Activated CD4-positive, alpha-beta T cell treated with anti-CD3 and anti-CD28 coated beads for 4 hours (primary cell): Measurements from ENCODE around the gene GALNT5.
"Not testable (repeated sequence)": the region's sequence is repeated elsewhere in the genome, so short reads cannot be mapped to it uniquely, and the experiment has no call there.

Source experiments
- DNase-seq, 2 donors: peaks; one replicate each; pipeline ENCODE4 v3.0.0-alpha.2; 2020

Gene GALNT5

DNA sequence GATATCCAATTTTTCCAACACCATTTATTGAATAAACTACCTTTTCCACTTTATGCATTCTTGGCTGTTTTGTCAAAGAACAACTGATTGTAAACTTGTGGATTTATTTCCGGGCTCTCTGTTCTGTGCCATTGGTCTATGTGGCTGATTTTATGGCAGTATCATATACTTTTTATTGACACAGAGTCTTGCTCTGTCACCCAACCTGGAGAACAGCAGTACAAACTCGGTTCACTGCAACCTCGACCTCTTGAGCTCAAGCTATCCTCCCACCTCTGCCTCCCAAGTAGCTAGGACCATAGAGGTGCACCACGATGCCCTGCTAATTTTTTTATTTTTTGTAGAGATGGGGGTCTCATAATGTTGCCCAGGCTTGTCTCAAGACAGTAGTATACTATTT lies 6.7 kb upstream of the GALNT5 start:
- no peak for DNase-seq

DNA sequence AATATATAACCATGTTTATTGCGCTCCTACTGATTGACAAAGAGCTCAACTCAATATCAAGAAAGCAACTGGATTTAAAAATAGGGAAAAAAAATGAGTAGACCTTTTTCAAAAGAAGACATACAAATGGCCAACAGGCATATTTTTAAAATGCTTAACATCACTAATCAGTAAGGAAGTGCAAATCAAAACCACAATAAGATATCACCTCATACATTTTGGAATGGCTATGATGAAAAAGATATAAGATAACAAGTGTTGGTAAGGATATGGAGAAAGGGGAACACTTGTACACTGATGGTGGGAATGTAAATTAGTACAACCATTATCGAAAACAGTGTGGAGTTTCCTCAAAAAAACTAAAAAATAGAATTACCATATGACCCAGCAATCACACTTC lies 5.6 kb upstream of the GALNT5 start:
- DNase-seq: no peak

DNA sequence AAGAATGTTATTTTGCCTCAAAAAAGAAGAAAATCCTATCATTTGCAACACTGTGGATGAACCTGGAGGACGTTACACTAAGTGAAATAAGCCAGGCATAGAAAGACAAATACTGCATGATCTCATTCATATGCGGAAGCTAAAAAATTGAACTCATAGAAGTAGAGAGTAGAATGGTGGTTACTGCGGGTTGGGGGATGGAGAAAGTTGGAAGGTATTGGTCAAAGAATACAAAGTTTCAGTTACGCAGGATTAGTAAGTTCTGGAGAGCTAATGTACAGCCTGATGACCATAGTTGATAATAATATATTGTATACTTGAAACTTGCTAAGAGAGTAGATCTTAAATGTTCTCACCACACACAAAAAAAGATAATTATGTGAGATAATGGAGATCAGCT lies 5.0 kb upstream of the GALNT5 start:
- DNase-seq: no peak

DNA sequence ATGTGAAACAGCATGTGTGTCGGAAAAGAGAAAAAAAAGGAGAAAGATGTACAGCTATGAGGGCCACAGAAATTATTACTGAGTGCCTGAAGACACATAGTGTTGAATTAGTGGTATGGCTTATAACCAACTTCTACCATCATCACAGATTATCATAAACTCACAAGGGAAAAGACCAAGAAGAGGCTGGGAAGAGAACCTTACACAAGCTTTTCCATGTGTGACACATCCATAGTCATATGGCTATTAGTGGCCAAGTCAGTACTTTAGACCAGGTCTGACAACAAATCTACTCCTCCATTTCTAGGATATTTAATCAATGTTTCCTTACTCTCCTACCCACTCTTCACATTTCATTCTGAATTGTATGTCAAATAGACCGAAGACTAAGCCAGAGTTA lies 3.5 kb upstream of the GALNT5 start:
- no peak for DNase-seq

DNA sequence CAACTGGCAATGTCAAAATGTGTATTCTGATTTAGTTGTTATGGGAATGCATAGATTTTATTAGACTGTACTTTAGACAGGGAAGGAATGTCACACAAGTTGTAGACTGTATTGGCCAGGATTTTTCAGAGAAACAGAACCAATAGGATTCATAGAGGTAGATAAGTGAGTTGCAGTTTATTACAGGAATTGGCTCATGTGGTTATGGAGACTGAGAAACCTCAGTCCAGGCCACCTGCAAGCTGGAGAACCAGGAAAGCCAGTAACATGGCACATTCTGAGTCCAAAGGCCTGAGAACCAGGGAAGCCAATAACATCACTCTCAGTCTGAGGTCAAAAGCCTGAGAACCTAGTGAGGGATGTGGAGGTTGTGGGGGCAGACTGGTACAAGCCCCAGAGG lies 1.8 kb upstream of the GALNT5 start:
- DNase-seq: no peak

DNA sequence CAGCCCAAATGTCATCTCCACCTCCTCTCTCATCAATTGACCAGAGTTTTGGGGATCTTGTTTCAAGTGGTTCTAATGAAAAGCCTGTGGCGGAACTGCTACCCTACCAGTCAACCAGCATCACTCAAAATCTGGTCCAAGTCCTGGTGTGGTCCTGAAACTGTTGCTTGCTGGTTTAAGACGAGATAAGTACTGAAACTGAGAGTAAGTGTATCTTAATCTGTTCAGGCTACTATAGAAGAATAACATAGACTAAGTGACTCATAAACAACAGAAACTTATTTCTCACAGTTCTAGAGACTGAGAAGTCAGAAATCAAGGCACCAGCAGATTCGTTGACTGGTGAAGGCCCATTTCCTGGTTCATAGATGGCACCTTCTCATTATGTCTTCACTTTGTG lies 879 bp upstream of the GALNT5 start:
- no peak for DNase-seq

DNA sequence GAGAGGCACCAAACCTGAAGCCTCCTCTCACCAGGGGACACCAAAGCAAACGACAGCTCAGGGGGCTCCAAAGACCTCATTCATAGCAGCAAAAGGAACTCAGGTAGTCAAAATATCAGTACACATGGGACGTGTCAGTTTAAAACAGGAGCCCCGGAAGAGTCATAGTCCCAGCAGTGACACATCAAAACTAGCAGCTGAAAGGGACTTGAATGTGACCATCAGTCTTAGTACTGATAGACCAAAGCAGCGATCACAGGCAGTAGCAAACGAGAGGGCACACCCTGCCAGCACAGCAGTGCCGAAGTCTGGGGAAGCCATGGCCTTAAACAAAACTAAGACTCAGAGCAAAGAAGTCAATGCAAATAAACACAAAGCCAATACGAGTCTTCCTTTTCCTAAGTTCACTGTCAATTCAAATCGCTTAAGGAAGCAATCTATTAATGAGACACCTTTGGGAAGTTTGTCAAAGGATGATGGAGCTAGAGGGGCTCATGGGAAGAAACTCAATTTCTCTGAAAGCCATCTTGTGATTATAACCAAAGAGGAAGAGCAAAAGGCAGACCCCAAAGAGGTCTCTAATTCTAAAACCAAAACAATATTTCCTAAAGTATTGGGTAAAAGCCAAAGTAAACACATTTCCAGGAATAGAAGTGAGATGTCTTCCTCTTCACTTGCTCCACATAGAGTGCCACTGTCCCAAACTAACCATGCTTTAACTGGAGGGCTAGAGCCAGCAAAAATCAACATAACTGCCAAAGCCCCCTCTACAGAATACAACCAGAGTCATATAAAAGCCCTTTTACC lies 1.2 kb downstream of the GALNT5 start:
- no peak for DNase-seq

DNA sequence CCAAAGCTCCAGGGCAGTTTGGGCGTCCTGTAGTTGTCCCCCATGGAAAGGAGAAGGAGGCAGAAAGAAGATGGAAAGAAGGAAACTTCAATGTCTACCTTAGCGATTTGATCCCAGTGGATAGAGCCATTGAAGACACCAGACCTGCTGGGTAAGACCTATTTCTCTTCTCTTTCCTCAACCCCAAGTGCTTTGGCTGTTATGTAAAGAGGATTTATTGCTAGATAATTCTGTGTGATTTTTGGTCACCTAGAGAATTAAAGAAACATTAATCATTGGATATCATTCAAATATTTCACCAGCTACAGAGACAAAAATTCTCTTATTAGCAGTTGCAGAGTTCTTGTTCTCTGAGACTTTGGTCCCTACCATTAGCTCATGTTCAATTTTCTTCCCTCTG lies 1.9 kb downstream of the GALNT5 start:
- no peak for DNase-seq

DNA sequence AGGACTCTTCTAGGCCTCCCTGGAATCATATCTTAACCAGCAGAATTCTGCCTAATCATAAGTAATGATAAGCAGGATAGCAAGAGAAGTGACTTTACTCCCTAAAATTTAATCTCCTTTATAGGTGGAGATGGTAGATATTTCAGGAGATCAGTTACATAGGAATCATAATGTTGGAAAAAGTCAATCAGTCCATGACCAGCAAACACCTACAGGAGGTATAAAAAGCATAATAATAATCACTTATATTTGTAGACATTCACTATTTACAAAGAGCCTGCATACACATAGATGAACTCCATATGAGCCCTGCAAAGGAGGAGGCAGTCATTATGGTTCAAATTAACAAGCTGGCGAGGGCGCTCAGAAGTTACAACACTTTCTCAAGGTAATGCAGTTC lies 2.5 kb downstream of the GALNT5 start:
- DNase-seq: no peak

DNA sequence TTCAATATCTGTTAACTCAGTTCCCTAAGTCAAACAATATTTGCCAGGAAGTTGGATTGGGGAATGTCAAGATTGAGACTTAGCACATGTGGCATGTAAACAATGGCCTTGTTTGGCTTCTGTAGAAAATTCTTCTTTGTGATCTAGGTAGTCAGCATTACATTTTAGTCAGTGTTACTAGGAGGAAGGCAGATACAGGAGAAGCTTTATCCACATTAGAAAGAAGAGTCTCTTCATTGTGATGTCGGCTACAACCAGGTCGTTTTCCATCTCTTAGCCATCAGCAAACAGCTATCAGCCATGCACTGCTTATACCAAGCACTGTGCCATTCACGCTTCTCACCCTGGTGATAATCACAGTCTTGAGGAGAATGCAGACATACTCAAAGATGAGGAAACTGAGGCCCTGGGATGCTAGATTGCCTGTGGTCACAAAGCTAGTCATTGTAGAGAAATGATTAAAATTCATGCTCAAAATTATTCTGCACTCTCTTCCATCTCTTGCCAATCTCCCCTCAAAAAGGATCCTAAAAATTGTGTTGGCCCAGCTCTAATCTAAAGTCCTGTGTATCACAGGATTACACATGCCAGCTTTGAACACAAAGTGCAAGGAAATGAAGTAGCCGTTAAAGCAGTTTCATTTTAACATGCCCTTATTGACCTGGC lies 3.2 kb downstream of the GALNT5 start:
- no peak for DNase-seq

DNA sequence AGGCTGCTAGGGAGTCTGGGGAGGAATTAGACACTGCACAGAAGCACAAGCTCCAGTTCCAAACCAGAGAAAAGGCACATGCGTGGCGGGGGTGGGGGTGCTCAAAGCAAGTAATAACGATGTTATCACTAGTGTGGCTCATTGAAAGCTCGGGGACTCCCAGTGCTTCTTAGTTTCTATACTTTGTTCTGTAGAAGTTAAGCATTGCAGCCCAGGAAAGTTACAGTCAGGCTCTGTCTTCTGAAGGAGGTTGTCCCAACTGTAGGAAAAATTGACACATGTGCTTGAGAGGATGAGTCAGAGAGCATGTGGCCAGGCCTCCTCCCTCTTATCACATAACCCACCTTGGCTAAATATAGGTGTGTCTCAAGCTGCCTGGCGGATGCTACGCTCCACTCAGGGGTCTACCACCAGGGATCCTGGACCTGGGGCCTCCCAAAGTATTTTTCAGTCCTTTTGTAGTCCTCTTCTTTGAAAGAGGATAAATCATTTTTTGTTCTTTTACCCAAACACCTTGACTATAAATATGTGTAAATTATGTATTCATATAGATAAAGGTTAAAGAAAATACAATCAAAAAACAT lies 3.8 kb downstream of the GALNT5 start:
- peak; percentile 42 to 43 for DNase-seq

DNA sequence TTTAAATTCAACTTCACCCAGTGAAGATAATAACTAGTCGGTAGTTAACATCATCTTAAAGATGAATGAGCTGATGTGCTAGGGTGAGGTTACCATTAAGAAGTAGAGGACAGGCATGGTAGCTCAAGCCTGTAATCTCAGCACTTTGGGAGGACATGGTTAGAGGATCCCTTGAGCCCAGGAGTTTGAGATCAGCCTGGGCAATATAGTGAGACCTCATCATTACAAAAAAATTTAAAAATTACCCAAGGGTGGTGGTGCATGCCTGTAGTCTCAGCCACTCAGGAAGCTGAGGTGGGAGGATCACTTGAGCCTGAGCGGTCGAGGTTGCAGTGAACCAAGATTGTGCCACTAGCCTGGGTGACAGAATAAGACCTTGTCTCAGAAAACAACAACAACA lies 4.7 kb downstream of the GALNT5 start:
- no peak for DNase-seq

DNA sequence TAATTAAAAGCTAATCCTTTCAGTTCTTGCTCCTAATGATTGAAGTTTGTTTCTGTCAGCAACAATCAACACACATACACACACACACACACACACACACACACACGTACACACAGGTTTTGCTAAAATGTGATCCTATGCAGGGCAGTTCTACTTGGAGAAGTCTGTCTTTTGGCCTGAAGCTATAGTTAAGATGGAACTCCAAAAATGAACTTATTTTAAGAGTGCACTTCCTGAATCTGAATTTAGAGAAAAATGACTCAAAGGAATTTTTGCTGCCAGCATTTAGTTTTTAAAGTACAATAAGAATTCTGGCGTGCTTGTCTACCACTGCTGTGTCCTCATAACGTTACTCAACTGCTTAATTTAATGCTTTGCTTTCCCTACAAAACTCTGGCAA lies 6.6 kb downstream of the GALNT5 start:
- no peak for DNase-seq

DNA sequence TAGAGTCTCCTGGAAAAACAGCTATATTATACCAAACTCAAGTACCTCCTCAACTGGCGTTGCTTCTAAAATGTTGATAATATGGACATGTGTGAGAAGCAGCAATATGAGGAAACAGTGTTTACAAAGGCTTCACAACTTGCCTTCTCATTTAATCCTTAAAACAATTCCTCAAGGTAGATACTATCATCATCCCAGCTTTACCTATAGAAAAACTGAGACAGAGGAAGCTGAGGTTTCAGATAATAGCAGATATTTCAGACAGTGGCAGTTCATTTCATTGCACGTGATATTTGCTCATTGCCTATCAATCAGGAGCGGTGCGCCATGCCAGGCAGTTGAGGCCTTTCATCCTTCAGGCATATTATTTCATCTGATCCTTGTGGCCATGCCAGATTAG lies 8.3 kb downstream of the GALNT5 start:
- DNase-seq: no peak

DNA sequence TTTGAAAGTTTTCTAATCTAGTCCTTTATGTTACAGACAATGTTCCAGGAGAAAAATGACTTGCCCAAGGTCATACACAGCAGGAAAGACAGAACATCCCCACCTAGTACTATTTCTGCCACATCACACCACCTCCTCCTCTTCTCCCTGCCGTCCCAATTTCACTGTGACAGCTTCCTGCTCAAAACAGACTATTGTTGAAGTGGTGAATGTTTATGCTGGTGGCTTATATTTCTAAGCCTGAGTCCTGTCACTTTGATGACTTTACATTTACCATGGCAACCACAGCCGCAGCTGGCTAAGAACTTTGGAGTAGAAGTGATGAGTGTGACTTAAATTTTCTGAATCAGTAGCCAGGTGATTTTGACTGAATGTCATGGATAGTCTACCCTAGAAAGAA lies 10.0 kb downstream of the GALNT5 start:
- no peak for DNase-seq

DNA sequence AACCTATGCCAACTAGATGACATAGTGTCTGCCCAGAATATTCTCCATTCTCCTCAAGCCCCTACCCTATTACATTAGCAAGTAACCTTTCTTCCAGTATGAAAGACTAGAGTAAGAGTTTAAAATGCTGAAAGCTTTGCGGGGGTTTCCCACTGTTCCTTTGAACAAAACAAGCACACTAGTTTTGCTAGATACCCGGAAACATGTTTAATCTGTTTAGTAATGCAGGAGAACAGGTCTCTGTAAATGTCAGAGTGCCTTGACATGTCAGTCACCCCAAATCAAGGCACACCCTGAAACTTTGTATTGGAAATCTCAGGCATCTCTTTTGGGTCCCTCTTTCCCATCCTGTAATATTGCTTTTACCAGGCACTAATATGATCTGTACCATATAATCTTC lies 11.6 kb downstream of the GALNT5 start:
- DNase-seq: no peak

DNA sequence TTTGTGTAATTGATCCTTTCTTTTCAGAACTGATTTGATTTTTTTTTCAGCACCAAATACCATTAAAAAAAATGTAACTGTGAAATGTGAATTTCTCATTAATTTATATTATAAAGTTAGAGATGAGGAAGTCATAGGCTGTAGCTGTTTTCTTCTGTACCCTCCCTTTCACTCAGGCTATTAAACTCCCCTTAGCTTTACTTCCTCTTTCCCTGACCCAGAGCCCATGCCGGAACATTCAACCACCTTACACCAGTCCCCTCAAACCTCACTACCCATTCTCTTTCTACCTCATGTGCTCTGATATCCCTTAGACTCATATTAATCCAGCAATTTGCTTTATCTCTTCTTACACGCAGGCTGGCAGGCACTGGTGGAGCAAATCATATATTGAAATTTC lies 12.4 kb downstream of the GALNT5 start:
- no peak for DNase-seq

DNA sequence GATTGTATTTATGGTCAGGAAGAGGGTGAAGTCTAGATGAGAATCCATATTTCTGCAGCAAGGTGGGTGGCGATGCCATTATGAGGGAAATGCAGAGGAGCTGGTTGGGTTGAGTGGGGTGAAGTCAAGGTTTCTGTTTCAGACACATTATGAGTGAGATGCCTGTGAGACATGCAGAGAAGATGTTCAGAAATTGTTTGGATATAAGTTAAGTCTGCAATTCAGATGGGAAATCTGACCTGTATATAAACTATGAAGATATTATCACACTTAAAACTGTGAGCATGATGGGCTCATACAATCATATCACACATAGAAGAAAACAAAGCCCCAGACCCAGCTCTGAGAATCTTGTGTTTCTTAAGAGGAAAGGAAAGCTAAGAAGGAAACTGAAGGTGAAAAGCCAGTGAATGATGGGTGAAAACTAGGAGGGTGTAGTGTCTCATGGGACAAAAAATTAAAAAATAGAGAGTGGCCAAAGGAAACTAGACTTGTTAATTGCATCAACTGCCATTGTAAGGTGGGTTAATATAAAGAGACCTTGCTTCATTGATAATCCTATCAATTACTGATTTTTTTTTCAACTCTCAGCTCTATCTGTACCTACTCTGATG lies 14.2 kb downstream of the GALNT5 start:
- no peak for DNase-seq

DNA sequence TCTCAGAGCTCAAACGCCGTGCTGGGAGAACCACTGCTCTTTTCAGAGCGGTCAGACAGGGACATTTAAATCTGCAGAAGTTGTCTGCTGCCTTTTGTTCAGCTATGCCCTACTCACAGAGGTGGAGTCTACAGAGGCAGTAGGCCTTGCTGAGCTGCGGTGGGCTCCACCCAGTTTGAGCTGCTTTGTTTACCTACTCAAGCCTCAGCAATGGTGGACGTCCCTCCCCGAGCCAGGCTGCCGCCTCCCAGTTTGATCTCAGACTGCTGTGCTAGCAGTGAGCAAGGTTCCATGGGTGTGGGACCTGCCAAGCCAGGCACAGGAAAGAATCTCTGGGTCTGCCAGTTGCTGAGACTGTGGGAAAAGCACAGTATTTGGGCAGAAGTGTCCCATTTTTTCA lies 21.8 kb downstream of the GALNT5 start:
- not testable (repeated sequence) for DNase-seq

DNA sequence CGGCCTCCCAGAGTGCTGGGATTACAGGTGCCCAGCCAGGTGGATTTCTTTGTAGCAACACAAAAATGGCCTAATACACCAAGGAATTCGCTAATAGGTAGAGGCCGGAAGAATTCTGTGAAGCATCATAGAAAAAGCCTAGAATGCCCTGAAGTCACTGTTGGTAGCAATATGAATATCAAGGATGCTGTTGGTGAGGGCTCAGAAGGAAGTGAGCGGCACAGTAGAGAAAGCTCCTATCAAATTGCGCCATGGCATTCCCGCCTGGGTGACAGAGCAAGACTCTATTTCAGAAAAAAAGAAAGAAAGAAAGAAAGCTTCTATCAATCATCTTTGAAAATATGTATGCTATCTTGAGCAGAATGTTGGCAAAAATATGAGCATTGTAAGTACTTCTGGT lies 23.8 kb downstream of the GALNT5 start:
- DNase-seq: no peak

DNA sequence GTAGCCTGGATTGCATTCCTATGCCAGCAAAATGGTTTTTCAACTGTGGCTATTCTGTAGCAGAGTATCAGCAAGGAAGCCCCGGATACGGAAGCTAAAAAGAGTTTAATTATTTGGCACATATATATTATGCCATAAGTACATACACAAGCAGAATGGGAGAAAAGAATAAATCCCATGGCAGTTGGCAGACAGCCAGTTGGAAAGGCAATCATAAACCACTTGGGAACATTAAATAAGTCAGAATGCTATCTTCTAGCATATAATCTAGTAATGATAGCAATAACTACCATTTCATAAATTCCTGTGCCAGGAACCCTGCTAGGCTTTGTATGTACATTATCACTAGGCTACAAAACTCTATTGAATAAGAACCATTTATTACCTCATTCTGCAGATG lies 26.0 kb downstream of the GALNT5 start:
- DNase-seq: no peak

DNA sequence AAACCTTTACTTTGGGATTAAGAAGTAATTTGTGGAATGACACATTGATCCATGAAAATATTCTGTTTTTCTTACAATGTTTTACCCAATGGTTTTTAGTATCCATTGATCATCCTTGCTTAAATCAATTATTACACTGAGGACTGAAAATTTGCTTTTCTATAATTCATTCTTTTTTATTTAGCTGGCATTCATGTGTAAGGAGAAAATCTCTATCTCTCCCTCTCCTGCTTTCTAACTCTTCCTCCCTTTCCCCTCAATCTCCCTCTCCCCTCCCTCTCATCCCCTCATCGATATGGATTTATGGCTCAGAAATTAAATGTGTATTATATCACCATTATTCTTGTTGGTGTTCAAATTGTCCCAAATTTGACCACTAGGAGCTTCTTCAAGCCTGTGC lies 29.7 kb downstream of the GALNT5 start:
- DNase-seq: no peak

DNA sequence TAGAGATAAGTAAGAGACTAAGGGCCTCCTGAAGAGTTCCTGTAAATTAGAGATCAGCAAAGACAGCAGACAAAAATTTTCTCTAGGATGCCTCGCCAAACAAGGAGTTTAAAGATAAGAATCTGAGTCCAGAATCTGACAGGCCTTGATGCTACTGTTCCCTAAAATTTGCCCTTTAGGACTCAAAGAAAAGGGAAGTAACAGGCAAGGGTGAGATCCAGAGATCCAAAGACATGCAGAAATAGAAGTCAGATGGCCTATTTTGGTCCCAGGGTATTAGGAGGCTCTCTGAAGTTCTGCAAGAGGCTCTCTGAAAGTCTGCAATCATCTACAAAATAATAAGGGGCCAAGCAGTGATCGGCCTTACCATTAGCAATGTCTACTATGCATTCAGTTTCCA lies 33.0 kb downstream of the GALNT5 start:
- no peak for DNase-seq

DNA sequence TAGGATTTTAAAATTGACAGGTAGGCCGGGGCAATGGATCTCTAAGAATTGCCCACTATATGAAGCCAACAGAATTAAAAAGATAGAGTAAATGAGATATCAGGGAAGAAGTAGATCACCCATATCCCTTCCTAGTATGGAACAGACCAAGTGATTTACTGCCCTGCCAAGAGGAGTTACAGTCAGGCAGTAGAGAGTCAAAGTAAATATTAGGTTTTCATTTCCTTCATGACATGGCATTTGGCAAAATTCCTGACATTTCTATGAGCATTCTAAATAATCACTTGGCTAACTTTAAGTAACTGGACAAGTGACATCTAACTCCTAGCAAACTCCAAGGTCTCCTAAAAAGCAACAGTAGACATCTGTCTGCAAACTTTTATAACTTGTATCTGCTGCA lies 33.5 kb downstream of the GALNT5 start:
- no peak for DNase-seq
